HepG2 (cell line): ENCODE data around the gene NOP9. TPM values are rescaled to one million over a fixed set of nuclear protein-coding genes. Genes with fewer than 3 reads are reported as not detected.

Experiments used
- ATRX ChIP-seq: sonication (generic); formaldehyde crosslinking; IDR thresholded peaks from 2 replicates; pipeline ENCODE4 v1.4.0; 2020; ENCODE audit warnings: missing genetic modification reagents, borderline replicate concordance
- FOXC1 ChIP-seq: sonication (generic); formaldehyde crosslinking; IDR thresholded peaks from 2 replicates; pipeline ENCODE4 v1.8.0; 2022; ENCODE audit warnings: mild to moderate bottlenecking, missing genetic modification reagents, borderline replicate concordance
- JUN ChIP-seq: sonication (generic); formaldehyde crosslinking; IDR thresholded peaks from 2 replicates; pipeline ENCODE4 v1.4.0; 2020; ENCODE audit warnings: mild to moderate bottlenecking, missing genetic modification reagents
- PCBP2 ChIP-seq: fragments of 200-400 bp; formaldehyde crosslinking; optimal IDR thresholded peaks from 2 replicates; pipeline ENCODE3; 2018; ENCODE audit warnings: low read length, low read depth; ENCODE audit not compliant: poor library complexity, severe bottlenecking
- RBM39 ChIP-seq: fragments of 200-400 bp; formaldehyde crosslinking; IDR thresholded peaks from one replicate; pipeline ENCODE4 v1.6.1; 2018; ENCODE audit warnings: antibody characterized with exemption, mild to moderate bottlenecking, low read depth, low read length; ENCODE audit not compliant: poor library complexity, severe bottlenecking
- ZFX ChIP-seq: sonication (generic); formaldehyde crosslinking; IDR thresholded peaks from 2 replicates; pipeline ENCODE4 v1.4.0; 2020; ENCODE audit warnings: mild to moderate bottlenecking, low read depth, missing genetic modification reagents, moderate library complexity
- ZNF232 ChIP-seq: sonication (generic); formaldehyde crosslinking; IDR thresholded peaks from 2 replicates; pipeline ENCODE4 v1.4.0; 2020; ENCODE audit warnings: missing genetic modification reagents, borderline replicate concordance
- ZNF3 ChIP-seq: IDR thresholded peaks from 2 replicates; pipeline ENCODE4 v1.7.0; 2017; ENCODE audit warnings: inconsistent platforms
- ZNF335 ChIP-seq: sonication (generic); formaldehyde crosslinking; IDR thresholded peaks from 2 replicates; pipeline ENCODE4 v1.4.0; 2020; ENCODE audit warnings: missing genetic modification reagents
- polyA plus RNA-seq, 8 experiments: library from polyadenylated mRNA; depleted of rRNA in 3 of 8; stranded (reverse) in 7 of 8; unstranded in 1 of 8; fragments of >200 nt; fragmentation: Illumina TruSeq in 4 of 8; extraction: Trizol in 4 of 8; gene quantifications; 2 replicates each; pipeline versions ENCODE4 v1.2.1 to v1.2.3, GENCODE V29; 2011 to 2016; ENCODE audit warnings: low read depth in 4 of 8, missing spikeins in 1 of 8, mixed read lengths in 1 of 8; ENCODE audit not compliant: insufficient read depth in 1 of 8
- total RNA-seq, 5 experiments: library from RNA; depleted of rRNA; stranded (reverse); fragments of >200 nt; fragmentation: Illumina TruSeq; extraction: Trizol; gene quantifications; 2 replicates each; pipeline ENCODE4 v1.2.3, GENCODE V29; 2016; ENCODE audit warnings: low read depth in 1 of 5
- TF ChIP-seq, protein P1 (sequence below): sonication (generic); formaldehyde crosslinking; IDR thresholded peaks from 2 replicates; pipeline ENCODE4 v1.5.1; 2020; ENCODE audit warnings: mild to moderate bottlenecking, moderate library complexity, missing genetic modification reagents
- TF ChIP-seq, protein P2 (sequence below): sonication (generic); formaldehyde crosslinking; IDR thresholded peaks from 2 replicates; pipeline ENCODE4 v1.5.0; 2020; ENCODE audit warnings: mild to moderate bottlenecking, missing genetic modification reagents
- TF ChIP-seq, protein P3 (sequence below): sonication (generic); formaldehyde crosslinking; IDR thresholded peaks from 2 replicates; pipeline ENCODE4 v1.4.0; 2020; ENCODE audit warnings: missing genetic modification reagents, borderline replicate concordance

NOP9 gene
- total and polyA plus RNA-seq, 2 of the 13 experiments (the other 11 are each of a cell fraction or from before 2014, with no cell fraction given) = 24.5 to 61.6 TPM

DNA sequence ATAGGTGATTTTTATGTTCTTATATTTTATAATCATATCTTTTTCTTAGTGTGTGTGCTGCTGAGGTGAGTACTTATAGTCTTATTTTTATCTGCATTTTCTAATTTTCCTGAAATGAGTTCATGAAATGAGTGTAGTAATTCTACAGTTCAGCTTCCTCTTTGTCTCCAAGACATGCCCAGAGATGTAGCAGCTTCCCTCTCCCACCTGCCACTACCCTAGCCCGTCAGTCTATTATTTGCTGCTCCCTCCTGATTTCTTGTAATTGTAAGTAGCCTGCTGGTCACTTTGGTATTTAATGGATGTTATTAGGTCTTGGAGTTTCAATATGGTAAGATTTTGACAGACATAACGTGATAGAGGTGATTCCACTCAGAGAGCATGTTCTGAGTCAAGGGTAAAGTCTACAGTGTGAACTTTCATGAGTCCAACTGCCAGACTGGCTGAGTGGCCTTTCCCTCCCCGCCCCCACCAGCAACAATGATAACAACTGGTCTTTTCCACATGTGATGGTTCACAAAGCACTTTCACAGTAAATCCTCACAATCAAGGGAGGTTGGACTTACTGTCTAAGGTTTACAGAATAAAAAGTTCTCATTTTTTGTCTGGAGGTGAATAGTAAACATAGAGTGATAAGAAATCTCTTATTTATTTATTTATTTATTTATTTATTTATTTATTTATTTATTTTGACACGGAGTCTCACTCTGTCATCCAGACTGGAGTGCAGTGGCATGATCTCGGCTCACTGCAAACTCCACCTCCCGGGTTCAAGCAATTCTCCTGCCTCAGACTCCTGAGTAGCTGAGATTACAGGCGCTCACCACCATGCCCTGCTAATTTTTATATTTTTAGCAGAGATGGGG is 44.4 kb downstream of the NOP9 start (continued):
- peak; percentile 43; the same call in 1 of the 2 replicates for TF ChIP-seq ZFX
- no peak for TF ChIP-seq ZNF3
- 0 out of 2 replicates have a peak, but pooled peaks have one; percentile 55 for TF ChIP-seq JUN
- TF ChIP-seq RBM39 = no peak
- 0 out of 2 replicates have a peak, but pooled peaks have one; percentile 15 for TF ChIP-seq FOXC1 (CRISPR knock-in tag)
- TF ChIP-seq, protein P1, sequence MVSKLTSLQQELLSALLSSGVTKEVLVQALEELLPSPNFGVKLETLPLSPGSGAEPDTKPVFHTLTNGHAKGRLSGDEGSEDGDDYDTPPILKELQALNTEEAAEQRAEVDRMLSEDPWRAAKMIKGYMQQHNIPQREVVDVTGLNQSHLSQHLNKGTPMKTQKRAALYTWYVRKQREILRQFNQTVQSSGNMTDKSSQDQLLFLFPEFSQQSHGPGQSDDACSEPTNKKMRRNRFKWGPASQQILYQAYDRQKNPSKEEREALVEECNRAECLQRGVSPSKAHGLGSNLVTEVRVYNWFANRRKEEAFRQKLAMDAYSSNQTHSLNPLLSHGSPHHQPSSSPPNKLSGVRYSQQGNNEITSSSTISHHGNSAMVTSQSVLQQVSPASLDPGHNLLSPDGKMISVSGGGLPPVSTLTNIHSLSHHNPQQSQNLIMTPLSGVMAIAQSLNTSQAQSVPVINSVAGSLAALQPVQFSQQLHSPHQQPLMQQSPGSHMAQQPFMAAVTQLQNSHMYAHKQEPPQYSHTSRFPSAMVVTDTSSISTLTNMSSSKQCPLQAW (CRISPR knock-in tag) = 0 out of 2 replicates have a peak, but pooled peaks have one; percentile 27
- TF ChIP-seq, protein P2, sequence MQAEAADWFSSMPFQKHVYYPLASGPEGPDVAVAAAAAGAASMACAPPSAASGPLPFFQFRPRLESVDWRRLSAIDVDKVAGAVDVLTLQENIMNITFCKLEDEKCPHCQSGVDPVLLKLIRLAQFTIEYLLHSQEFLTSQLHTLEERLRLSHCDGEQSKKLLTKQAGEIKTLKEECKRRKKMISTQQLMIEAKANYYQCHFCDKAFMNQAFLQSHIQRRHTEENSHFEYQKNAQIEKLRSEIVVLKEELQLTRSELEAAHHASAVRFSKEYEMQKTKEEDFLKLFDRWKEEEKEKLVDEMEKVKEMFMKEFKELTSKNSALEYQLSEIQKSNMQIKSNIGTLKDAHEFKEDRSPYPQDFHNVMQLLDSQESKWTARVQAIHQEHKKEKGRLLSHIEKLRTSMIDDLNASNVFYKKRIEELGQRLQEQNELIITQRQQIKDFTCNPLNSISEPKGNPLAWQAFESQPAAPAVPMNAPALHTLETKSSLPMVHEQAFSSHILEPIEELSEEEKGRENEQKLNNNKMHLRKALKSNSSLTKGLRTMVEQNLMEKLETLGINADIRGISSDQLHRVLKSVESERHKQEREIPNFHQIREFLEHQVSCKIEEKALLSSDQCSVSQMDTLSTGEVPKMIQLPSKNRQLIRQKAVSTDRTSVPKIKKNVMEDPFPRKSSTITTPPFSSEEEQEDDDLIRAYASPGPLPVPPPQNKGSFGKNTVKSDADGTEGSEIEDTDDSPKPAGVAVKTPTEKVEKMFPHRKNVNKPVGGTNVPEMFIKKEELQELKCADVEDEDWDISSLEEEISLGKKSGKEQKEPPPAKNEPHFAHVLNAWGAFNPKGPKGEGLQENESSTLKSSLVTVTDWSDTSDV (CRISPR knock-in tag) = no peak
- TF ChIP-seq, protein P3, sequence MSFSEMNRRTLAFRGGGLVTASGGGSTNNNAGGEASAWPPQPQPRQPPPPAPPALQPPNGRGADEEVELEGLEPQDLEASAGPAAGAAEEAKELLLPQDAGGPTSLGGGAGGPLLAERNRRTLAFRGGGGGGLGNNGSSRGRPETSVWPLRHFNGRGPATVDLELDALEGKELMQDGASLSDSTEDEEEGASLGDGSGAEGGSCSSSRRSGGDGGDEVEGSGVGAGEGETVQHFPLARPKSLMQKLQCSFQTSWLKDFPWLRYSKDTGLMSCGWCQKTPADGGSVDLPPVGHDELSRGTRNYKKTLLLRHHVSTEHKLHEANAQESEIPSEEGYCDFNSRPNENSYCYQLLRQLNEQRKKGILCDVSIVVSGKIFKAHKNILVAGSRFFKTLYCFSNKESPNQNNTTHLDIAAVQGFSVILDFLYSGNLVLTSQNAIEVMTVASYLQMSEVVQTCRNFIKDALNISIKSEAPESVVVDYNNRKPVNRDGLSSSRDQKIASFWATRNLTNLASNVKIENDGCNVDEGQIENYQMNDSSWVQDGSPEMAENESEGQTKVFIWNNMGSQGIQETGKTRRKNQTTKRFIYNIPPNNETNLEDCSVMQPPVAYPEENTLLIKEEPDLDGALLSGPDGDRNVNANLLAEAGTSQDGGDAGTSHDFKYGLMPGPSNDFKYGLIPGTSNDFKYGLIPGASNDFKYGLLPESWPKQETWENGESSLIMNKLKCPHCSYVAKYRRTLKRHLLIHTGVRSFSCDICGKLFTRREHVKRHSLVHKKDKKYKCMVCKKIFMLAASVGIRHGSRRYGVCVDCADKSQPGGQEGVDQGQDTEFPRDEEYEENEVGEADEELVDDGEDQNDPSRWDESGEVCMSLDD (CRISPR knock-in tag) = no peak
- no peak for TF ChIP-seq PCBP2
- no peak for TF ChIP-seq ZNF335 (CRISPR knock-in tag)
- no peak for TF ChIP-seq ATRX
- TF ChIP-seq ZNF232 = no peak
